ENCODE data around the gene NRG3.

NRG3 gene

DNA sequence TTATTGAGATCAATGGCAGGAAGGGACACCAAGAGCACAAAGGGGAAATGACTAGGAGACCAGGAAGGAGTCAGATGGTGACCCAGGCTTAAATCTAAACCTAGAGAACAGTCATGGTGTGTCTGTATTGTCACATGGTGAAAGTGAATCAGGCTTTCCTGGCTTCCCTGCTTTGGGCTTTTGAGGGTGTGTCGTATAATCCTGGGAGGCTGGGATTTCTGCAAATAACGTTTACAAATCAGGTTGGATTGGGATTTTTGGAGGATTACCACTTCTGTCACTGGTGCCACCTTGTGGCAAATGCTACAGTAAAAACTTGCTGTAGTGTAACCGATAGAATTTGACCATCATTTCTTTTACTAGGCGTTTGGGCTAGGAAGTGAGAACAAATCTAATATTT lies 502.6 kb downstream of the NRG3 start:
- no peak for DNase-seq (ENCODE audit: low read depth in 2 of 2, low spot score in 1 of 2)

DNA sequence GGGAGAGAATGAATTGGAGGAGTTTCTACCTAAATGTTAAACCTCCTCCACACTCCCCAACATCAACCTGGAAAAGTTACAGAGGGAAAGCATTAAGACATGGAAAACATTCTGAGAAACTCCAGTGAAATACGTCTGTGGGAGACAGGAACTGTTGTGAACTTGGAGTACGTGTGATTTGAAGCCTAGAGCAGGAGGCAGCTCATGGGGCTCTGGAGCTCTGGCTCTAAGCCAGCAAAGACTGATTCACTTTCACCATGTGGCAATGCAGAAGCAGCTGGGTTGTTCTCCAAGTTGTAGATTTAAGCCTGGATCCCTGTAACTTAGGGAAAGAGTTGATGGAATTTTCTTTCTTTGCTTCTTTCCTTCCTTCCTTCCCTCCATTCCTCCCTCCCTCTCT lies 503.2 kb downstream of the NRG3 start:
- DNase-seq (ENCODE audit: low read depth in 2 of 2, low spot score in 1 of 2), result no peak

DNA sequence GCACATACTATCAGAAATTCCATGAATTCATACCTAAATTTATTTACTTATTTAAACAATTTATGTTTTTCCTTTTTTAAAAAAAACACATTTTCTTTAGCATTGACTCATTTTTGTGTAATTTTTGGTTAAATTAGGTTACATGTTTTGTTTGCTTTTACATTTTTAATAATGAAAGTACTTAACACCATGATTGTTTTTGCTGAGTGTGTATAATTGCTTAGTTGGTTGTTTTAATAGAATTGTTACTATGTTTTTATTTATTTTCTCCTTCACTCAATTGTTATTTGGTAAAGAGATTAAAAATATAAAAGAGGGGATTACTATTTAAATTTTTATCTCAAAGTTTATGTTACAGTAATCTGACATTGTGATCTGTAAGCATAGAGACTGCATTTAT lies 508.4 kb downstream of the NRG3 start:
- no peak for DNase-seq (ENCODE audit: low read depth in 2 of 2, low spot score in 1 of 2)

DNA sequence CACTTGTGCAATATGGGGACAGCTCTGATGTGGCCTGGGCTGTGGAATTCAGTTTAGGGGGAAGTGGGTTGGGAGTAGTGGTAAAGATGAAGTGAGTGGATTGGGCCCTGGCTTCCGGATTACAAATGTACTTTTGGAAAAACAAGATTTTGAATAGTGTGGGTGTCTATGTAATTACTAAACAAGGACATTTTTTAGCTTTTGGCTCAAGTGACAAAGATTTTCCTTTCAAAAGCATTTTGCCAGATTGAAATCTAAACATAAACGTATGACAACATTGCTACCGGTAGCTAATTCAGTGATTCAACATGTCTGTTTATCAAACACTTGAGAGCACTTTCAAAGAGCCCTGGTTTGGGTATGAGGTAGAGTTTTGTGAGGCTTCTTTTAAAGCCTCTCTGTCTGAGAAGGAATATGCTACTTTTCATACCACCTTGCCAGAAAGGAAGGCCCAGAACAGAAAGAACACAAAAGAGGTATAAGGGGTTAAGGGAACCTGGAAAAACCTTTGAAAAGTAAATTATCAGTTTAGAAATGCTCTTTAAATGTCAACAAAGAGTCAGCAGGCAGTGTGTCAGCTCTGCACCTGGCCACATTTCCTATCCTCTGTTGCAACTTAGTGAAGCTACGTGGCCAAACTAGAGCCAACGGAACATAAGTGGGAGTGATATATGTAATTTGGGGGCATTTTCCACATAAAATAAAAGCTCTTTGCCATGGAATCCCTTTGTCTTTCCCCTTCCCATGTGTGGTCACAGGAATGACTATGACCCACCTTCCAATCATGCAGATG lies 516.1 kb downstream of the NRG3 start:
- no peak for DNase-seq (ENCODE audit: low read depth in 2 of 2, low spot score in 1 of 2)

DNA sequence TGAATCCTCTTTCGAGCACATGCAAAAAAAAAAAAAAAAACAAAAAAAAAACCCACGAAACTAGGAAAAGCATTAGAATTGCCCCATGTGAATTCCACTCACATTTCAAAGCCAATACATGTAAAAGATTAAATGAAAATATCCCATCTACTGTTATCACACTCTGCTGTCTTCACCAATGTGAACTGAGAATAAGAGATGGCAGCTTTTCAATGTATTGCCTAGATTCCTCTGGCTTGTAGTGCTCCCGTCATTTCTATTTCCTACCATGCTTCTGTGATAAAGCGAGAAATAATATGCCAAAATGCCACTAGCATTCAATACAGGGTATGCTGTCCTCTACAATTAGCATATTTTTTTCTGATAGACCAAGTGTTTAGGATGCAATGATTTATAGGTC lies 517.0 kb downstream of the NRG3 start:
- no peak for DNase-seq (ENCODE audit: low read depth in 2 of 2, low spot score in 1 of 2)

DNA sequence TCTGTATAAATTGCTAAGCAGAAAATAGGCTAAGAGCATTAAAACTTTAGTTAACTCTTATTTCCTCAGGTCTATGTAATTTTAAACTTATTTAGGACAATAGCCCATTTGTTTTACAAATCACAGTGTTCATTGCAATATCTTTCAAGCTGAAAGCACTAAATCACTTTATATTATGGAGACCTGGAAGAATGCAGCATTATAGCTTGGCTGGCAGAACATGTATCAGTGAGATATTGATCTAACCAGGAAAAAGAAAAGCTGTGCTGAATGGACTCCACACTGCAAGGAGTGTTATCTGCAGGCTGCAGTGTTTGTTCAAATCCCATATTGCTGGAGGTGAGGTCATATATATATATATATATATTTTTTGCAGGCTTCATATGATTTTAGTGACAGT lies 517.5 kb downstream of the NRG3 start:
- no peak for DNase-seq (ENCODE audit: low read depth in 2 of 2, low spot score in 1 of 2)

DNA sequence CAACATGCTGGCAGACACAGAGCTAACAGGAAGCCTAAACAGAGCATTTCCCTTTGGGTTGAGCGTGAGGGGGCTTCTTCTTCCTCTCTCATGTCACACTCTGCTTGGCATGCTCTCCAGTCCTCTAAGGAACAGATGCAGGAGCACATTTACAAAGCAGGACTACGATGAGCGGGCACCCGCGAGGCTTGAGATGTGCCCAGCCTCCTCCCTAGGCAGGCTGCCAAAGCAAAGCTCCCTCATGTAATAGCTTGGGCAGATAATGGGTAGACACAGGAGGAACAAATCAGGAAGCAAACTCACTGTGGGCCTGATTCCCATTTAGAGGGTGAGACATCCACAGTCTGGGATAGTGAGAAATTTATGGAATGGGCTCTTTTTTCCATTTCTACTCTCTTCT lies 519.1 kb downstream of the NRG3 start:
- DNase-seq (ENCODE audit: low read depth in 2 of 2, low spot score in 1 of 2), result no peak

DNA sequence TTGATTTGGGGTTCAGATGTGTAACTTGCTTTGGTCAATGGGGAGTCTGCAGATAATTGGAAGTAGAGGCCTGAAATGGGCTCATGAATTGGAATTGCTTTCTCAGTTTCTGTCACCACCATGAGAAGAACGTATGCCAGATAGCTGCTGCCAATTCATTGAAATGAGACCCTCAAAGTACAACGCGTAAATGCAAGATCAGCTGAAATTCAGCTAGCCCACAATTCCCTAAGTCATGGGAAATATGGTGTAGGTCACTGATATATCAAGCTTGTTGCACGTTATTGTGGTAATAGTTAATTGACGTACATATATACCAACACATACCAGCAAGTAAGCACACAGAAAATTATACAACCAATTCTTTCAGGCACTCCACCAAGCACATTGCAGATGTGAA lies 520.0 kb downstream of the NRG3 start:
- DNase-seq (ENCODE audit: low read depth in 2 of 2, low spot score in 1 of 2), result no peak

DNA sequence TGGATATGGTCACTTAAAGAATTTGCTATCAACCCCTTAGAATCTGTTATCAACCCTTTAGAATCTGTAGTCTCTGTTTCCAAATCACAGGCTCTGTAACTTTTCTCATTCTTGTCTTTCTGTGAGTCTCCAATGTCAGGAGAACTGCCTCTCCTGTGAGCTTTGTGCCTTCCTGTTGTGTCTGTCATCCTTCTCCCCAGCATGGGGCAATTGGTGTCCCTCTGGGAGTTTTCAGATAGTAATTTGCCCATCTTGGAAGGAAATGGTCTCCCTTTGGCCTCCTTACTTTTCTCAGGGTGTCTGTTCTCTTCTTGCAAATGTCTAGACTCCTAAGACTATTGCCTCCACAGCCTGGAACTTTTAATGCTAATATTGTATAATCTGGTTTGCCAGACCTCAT lies 521.9 kb downstream of the NRG3 start:
- DNase-seq (ENCODE audit: low read depth in 2 of 2, low spot score in 1 of 2), result no peak

DNA sequence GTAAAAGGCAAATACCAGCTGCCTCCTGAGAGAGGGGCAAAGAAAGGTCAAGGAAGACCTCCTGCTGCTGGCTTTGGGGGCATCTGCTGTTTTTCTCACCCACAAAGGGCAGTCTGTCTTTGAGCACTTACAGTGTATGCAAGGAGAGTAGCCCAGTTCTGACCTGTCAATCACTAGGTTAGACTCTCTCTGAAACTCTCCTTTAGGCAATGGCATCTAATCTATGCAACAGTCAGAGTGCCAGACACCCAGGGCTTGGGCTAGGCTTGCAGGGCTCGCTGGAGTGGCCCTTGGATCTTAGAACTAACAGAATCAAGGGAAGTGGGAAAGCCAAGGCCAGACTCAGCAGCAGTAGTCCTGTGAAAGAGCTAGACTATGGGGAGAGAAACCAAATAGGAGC lies 522.9 kb downstream of the NRG3 start:
- DNase-seq (ENCODE audit: low read depth in 2 of 2, low spot score in 1 of 2), result no peak

DNA sequence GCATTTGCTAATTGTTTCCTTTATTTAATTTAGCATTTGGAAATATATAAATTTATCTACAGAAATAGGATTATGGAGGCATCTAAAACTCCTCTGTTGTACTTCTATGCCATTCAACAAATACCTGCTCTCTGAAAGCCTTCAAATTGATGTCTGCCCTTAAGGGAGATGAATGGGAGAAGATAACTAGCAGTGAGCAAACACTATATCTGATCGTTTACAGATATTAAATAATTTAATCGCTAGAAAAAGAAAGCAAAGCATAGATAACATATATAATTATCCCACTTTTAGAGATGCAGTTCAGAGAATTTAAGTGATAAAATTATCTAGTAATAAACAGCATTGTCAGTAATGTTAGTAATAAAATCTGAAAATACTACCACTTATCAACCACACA lies 524.9 kb downstream of the NRG3 start:
- no peak for DNase-seq (ENCODE audit: low read depth in 2 of 2, low spot score in 1 of 2)

DNA sequence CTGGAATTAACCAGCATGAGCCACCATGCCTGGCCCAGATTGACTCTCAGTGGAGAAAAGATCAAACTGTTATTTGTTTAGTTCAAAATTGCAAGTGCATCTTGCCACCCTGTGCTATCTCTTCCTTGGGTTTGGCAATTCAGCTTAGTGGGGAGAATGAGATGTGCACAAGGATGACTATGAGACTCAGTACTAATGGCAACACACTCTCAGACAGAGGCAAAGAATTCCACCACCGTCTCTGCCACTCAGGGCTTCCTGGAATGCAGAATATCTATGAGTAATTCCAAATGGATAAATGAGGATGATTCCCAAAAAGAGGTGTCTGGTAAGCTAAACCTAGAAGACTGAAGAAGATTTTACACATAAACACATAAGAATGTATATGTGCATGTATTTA lies 525.8 kb downstream of the NRG3 start:
- no peak for DNase-seq (ENCODE audit: low read depth in 2 of 2, low spot score in 1 of 2)

DNA sequence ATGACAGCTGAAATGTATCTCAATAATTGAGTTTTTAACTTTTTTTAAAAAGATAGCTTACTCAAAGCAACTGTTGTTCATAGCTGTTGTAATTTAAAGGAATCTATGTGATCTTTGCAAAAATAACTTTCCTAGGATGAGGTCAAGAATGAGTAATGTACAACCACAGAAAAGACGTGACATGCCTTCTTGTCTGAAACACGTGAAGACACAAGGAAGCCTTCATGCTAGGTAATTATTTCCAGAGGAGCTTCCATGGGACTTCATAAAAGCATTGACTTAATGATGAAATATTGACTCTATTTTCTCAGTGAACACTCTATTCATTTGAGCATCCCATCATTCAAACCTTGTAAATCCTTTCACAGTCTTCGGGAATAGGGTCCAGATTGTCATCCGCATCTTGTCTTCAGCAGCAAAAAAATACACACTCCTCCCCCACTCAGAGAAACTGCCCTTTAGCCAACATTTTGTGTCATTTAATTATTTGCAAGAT lies 528.0 kb downstream of the NRG3 start:
- no peak for DNase-seq (ENCODE audit: low read depth in 2 of 2, low spot score in 1 of 2)

DNA sequence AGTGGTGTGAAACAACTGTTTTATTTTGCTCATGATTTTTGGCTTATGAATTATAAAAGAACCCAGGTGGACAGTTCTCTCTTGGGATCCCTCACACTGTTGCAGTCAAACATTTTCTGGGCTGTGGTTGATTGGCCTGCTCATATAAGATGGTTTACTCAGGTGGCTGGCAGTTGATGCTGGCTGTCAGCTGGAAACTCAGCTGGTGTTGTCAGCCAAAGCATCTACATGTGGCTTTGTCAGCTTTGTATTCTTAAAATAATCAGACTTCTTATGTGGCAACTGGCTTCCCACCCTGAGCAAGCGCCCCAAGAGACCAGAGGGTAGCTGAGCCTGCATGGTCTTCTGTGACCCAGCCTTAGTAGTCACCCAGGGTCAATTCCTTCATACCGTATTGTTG lies 534.7 kb downstream of the NRG3 start:
- no peak for DNase-seq (ENCODE audit: low read depth in 2 of 2, low spot score in 1 of 2)

DNA sequence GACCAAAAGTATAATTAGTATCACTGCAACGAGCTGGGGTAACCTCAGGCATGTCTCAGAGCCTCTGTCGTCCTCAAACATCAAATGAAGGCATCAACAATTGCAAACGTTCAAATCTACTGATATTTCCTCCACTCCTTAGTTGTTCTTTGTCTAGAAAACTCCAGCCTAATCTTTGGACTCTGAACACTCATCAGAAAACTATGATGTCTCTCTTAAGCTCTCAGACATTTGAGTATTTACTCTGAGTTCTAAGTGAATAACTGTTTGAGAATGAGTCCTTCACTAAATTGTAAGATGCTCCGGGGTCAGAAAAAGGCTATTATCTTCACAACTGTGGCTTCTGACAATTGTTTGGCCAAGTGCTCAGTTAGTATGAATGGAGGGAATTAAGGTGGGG lies 536.4 kb downstream of the NRG3 start:
- DNase-seq (ENCODE audit: low read depth in 2 of 2, low spot score in 1 of 2), result no peak

DNA sequence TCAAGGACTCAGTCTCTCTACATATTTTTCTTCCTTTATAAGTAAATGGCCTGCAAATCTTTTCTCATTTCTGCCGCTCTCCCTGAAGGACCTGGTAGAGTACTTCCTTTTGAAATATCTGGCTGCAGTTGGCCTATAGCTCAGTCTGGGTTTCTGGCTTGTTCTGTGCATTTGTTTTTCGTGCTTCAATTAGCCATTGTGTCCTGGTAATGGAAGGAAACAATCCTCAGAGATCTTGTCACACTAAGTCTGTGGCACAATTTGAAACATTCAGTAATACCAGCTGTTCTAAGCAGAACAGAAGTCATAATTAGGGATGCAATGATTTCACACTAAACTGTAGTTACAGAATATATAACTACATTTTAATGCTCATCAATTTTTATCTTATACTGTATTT lies 545.0 kb downstream of the NRG3 start:
- no peak for DNase-seq (ENCODE audit: low read depth in 2 of 2, low spot score in 1 of 2)

DNA sequence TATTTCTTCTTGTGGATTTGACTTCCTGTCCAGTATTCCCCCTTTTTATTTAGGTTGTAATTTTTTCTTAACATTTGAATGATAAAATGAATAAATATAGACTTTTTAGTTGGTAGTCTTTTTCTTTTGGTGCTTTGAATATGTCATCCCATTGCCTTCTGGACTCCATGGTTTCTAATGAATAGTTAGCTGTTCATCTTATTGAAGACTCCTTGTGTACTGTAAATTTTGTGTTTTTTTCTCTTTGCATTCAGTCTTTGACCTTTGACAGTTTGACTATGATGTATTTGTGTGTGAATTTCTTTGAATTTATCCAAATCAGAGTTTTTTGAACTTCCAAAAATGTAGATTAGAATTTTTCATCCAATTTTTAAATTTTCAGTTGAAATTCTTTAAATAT lies 554.3 kb downstream of the NRG3 start:
- no peak for DNase-seq (ENCODE audit: low read depth in 2 of 2, low spot score in 1 of 2)

DNA sequence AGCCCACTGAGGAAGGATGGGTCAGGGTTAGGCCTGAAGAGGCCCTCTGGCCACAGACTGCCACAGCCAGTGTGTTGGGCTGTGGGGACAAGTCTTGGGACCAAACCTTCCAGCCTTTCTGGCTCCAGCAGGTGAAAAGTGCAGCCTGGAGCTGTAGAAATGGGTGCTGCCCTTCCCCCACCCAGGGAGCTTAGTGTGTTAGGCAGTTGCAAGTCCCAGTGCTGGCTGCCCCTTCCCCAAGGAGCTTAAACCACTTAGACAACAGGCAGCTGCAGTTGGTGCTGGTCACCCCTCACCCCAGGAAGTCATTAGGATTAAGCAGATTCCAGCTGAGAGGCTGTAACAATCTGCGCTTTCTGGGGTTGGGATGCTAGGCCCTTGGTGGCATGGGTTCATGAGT lies 563.3 kb downstream of the NRG3 start:
- DNase-seq (ENCODE audit: low read depth in 2 of 2, low spot score in 1 of 2), result no peak

DNA sequence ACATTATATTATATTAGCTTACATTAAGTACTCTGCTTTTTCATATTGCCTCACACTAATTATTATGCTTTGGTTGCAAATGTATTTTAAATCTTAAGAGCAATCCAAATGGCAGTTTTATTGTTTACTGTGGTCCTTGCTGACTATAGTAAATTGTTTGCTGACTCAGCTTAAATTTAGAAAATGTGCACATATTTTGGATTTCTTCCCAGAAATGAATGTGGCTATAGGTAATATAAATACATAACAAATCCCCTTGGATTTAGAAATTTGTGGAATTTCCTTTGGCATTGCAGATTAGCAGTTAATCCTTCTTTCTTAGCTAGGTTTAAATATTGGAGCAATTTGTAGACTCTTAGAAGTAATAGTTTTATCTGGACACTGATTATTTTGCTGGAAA lies 565.8 kb downstream of the NRG3 start:
- DNase-seq (ENCODE audit: low read depth in 2 of 2, low spot score in 1 of 2), result no peak

DNA sequence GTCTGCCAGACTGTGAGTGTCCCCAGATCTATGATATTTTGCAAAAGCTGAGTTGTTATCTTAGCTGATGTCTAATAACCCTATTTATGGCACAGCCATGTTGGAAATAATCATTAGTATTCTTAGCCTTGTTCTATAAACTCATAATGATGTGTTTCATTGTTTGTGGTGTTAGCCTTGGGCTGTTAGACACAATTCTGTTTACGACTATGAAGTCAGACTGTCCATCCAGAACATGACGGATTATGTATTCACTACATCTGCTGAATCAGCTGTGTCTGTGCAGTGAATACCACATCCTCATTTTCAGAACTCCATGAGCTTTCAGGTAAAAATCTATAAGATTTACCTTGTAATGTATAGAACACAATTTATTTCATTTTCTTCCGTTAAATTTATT lies 577.1 kb downstream of the NRG3 start:
- DNase-seq (ENCODE audit: low read depth in 2 of 2, low spot score in 1 of 2), result no peak

DNA sequence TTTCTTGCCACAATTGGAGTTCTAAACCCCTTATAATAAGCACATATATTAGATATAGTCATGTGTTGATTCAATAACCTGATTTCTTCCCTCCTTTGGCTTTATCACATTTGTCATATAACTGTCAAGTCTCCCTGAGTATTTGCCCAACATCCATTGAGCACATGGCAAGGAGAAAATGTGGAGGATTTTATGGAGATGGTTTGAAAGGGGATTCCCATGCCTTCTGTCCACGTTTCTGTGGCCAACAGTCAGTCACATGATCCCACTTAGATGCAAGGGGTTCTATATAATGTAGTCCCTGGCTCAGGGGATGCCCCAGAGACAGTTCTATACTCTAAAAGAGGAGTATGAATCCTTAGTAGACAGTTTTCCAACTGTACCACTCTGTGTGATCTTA lies 577.7 kb downstream of the NRG3 start:
- no peak for DNase-seq (ENCODE audit: low read depth in 2 of 2, low spot score in 1 of 2)

DNA sequence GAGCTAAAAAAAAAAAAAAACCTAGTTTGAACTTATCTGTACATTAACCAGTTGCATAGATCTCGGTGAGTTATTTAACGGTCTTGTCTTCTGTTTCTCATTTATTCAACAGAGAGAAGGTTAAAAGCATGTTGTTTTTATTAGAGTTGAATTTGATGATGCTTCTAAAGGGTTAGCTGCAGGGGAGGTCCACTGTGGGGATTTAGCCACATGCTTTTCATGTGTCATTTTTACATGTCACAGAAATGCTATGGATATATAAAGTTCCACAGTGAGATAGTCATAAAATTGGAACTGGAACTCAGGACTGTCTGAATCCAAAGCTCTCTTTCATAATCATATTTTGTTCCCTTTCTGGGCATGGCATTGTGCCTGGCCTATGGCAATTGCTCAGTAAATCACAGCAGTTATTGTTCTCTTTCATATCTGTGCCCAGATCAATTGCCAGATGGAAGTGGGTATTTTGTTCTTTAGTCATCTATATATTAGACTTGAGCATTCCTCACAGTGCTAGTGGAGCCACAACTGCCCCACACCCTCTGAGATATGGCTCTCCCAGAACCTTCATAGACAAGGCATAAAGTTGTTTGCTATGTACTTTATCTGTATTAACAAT lies 578.8 kb downstream of the NRG3 start:
- no peak for DNase-seq (ENCODE audit: low read depth in 2 of 2, low spot score in 1 of 2)

Data from stimulated activated CD8-positive, alpha-beta memory T cell treated with anti-CD3 and anti-CD28 coated beads, Interleukin-4, amount 100 ng/mL, for 4 hours (primary cell).